Activated naive CD4-positive, alpha-beta T cell treated with anti-CD3 and anti-CD28 coated beads, Interleukin-2, amount 10 ng/mL, durations not matched to agents 7 days and 5 days (primary cell): Measurements from ENCODE around the gene ALG12.

ENCODE experiments used
- CTCF ChIA-PET: fragments of 350-600 bp; sonication (Branson Sonifier 250); formaldehyde crosslinking; loops from one replicate; lab custom pipeline; 2021; ENCODE audit warnings: antibody characterized with exemption; lab: Charles Lee
- DNase-seq: peaks from one replicate; pipeline ENCODE4 v3.0.0-alpha.2; 2020
- H3K27ac Mint-ChIP-seq: one replicate; pipeline ENCODE4 v1.8.0; 2021; ENCODE audit warnings: mild to moderate bottlenecking, moderate library complexity, mixed read lengths
- H3K27me3 Mint-ChIP-seq: one replicate; pipeline ENCODE4 v1.8.0; 2021; ENCODE audit warnings: mild to moderate bottlenecking, mixed read lengths
- H3K36me3 Mint-ChIP-seq: one replicate; pipeline ENCODE4 v1.8.0; 2021; ENCODE audit warnings: mixed read lengths
- H3K4me1 Mint-ChIP-seq: one replicate; pipeline ENCODE4 v1.8.0; 2021; ENCODE audit warnings: mixed read lengths
- H3K4me3 Mint-ChIP-seq: one replicate; pipeline ENCODE4 v1.8.0; 2021; ENCODE audit warnings: mild to moderate bottlenecking, moderate library complexity, mixed read lengths
- H3K9me3 Mint-ChIP-seq: one replicate; pipeline ENCODE4 v1.8.0; 2021; ENCODE audit warnings: mixed read lengths

Gene ALG12

GRCh38 chr22:49922926-49923325 lies 4.7 kb upstream of the ALG12 start:
- Mint-ChIP-seq H3K9me3 (no peaks in the 10 kb centered on the region), H3K4me1 (peaks cover 54% of the 10 kb centered on the region), H3K36me3 (peaks cover 25% of the 10 kb centered on the region), H3K4me3 (no peak overlapping the region), H3K27me3 (no peaks in the 10 kb centered on the region), H3K27ac (no peak overlapping the region)
- CTCF ChIA-PET = no interaction called here
- DNase-seq = no peak

GRCh38 chr22:49922484-49922883 lies 4.2 kb upstream of the ALG12 start:
- H3K9me3 Mint-ChIP-seq = no peaks in the 10 kb centered on the region
- H3K27me3 Mint-ChIP-seq = no peaks in the 10 kb centered on the region
- H3K36me3 Mint-ChIP-seq = peaks cover 25% of the 10 kb centered on the region
- no peak for DNase-seq
- peaks cover 55% of the 10 kb centered on the region for H3K4me1 Mint-ChIP-seq
- H3K4me3 Mint-ChIP-seq = no peak overlapping the region
- H3K27ac Mint-ChIP-seq = no peak overlapping the region
- CTCF ChIA-PET = no interaction called here

- no peak for DNase-seq
- peaks cover 25% of the 10 kb centered on the region for H3K36me3 Mint-ChIP-seq
- no peaks in the 10 kb centered on the region for H3K27me3 Mint-ChIP-seq
- H3K9me3 Mint-ChIP-seq = no peaks in the 10 kb centered on the region
- H3K4me1 Mint-ChIP-seq = peaks cover 55% of the 10 kb centered on the region
- H3K4me3 Mint-ChIP-seq = no peak overlapping the region
- H3K27ac Mint-ChIP-seq = no peak overlapping the region
- CTCF ChIA-PET = no interaction called here
Observed at GRCh38 chr22:49921508-49922278, 3.5 kb upstream of the ALG12 start.

- H3K36me3 Mint-ChIP-seq = peaks cover 23% of the 10 kb centered on the region
- H3K27me3 Mint-ChIP-seq = no peaks in the 10 kb centered on the region
- DNase-seq = no peak
- H3K27ac Mint-ChIP-seq = no peak overlapping the region
- peak overlapping the region; percentile 46 for H3K4me3 Mint-ChIP-seq
- CTCF ChIA-PET = no interaction called here
- H3K9me3 Mint-ChIP-seq = no peaks in the 10 kb centered on the region
- H3K4me1 Mint-ChIP-seq = peaks cover 53% of the 10 kb centered on the region
Observed at GRCh38 chr22:49920859-49921258, 2.6 kb upstream of the ALG12 start.

- peak overlapping the region; percentile 85 for H3K27ac Mint-ChIP-seq
- H3K4me1 Mint-ChIP-seq = peaks cover 39% of the 10 kb centered on the region
- H3K9me3 Mint-ChIP-seq = no peaks in the 10 kb centered on the region
- H3K4me3 Mint-ChIP-seq = peak overlapping the region; percentile 77
- H3K36me3 Mint-ChIP-seq = peaks cover 17% of the 10 kb centered on the region
- DNase-seq = no peak
- CTCF ChIA-PET = no interaction called here
- no peaks in the 10 kb centered on the region for H3K27me3 Mint-ChIP-seq
Observed at GRCh38 chr22:49918911-49919881, 958 bp upstream of the ALG12 start.

- Mint-ChIP-seq H3K9me3 (no peaks in the 10 kb centered on the region), H3K27ac (no peak overlapping the region), H3K27me3 (no peaks in the 10 kb centered on the region), H3K4me1 (peaks cover 33% of the 10 kb centered on the region), H3K36me3 (peaks cover 18% of the 10 kb centered on the region), H3K4me3 (peak overlapping the region; percentile 77)
- DNase-seq = no peak
- CTCF ChIA-PET = interaction anchor here (1.1 to 3.1 kb wide), 2 partner anchors 24 to 149 kb away, joined by 3 to 14 read pairs; no protein-coding TSS in a partner anchor
Observed at GRCh38 chr22:49916831-49917230, 1.4 kb downstream of the ALG12 start.

- no peaks in the 10 kb centered on the region for H3K9me3 Mint-ChIP-seq
- H3K27me3 Mint-ChIP-seq = no peaks in the 10 kb centered on the region
- peaks cover 17% of the 10 kb centered on the region for H3K36me3 Mint-ChIP-seq
- no peak overlapping the region for H3K4me3 Mint-ChIP-seq
- no peak for DNase-seq
- CTCF ChIA-PET = interaction anchor here (3.1 kb wide), 1 partner anchor 148 kb away, joined by 14 read pairs; no protein-coding TSS in a partner anchor
- no peak overlapping the region for H3K27ac Mint-ChIP-seq
- peaks cover 31% of the 10 kb centered on the region for H3K4me1 Mint-ChIP-seq
Observed at GRCh38 chr22:49915610-49916009, 2.6 kb downstream of the ALG12 start.

GRCh38 chr22:49914256-49914655 lies 4.0 kb downstream of the ALG12 start:
- H3K4me3 Mint-ChIP-seq = no peak overlapping the region

GRCh38 chr22:49913446-49913845 lies 4.8 kb downstream of the ALG12 start:
- peaks cover 17% of the 10 kb centered on the region for H3K4me1 Mint-ChIP-seq
- H3K27me3 Mint-ChIP-seq = no peaks in the 10 kb centered on the region
- H3K9me3 Mint-ChIP-seq = no peaks in the 10 kb centered on the region
- H3K27ac Mint-ChIP-seq = no peak overlapping the region
- CTCF ChIA-PET = no interaction called here
- H3K4me3 Mint-ChIP-seq = no peak overlapping the region
- DNase-seq = no peak
- peaks cover 19% of the 10 kb centered on the region for H3K36me3 Mint-ChIP-seq

More at GRCh38 chr22:49914256-49914655, 4.0 kb downstream of the ALG12 start:
- Mint-ChIP-seq H3K27me3 (no peaks in the 10 kb centered on the region), H3K4me1 (peaks cover 18% of the 10 kb centered on the region), H3K27ac (no peak overlapping the region), H3K9me3 (no peaks in the 10 kb centered on the region), H3K36me3 (peaks cover 16% of the 10 kb centered on the region)
- CTCF ChIA-PET = no interaction called here
- DNase-seq = no peak

GRCh38 chr22:49913026-49913425 lies 5.2 kb downstream of the ALG12 start:
- Mint-ChIP-seq H3K27me3 (no peaks in the 10 kb centered on the region), H3K4me3 (no peak overlapping the region), H3K27ac (no peak overlapping the region), H3K36me3 (peaks cover 19% of the 10 kb centered on the region), H3K9me3 (no peaks in the 10 kb centered on the region), H3K4me1 (peaks cover 17% of the 10 kb centered on the region)
- CTCF ChIA-PET = no interaction called here
- DNase-seq = no peak

GRCh38 chr22:49911881-49912625 lies 6.2 kb downstream of the ALG12 start:
- Mint-ChIP-seq H3K27me3 (no peaks in the 10 kb centered on the region), H3K4me1 (peaks cover 10% of the 10 kb centered on the region), H3K9me3 (no peaks in the 10 kb centered on the region), H3K4me3 (no peak overlapping the region), H3K27ac (no peak overlapping the region), H3K36me3 (peaks cover 27% of the 10 kb centered on the region)
- CTCF ChIA-PET = no interaction called here
- DNase-seq = no peak

- no peak overlapping the region for H3K4me3 Mint-ChIP-seq
- CTCF ChIA-PET = no interaction called here
- H3K27me3 Mint-ChIP-seq = no peaks in the 10 kb centered on the region
- H3K36me3 Mint-ChIP-seq = peaks cover 32% of the 10 kb centered on the region
- DNase-seq = no peak
- H3K27ac Mint-ChIP-seq = no peak overlapping the region
- H3K9me3 Mint-ChIP-seq = no peaks in the 10 kb centered on the region
- peaks cover 3% of the 10 kb centered on the region for H3K4me1 Mint-ChIP-seq
Observed at GRCh38 chr22:49910229-49911155, 7.7 kb downstream of the ALG12 start.

GRCh38 chr22:49909476-49910205 lies 8.6 kb downstream of the ALG12 start:
- no peak for DNase-seq
- Mint-ChIP-seq H3K4me1 (peaks cover 3% of the 10 kb centered on the region), H3K36me3 (peaks cover 31% of the 10 kb centered on the region), H3K27me3 (no peaks in the 10 kb centered on the region), H3K27ac (no peak overlapping the region), H3K9me3 (no peaks in the 10 kb centered on the region), H3K4me3 (no peak overlapping the region)
- CTCF ChIA-PET = no interaction called here
